ENCODE measurements around the gene TLCD2. TPM values are rescaled to one million over a fixed set of nuclear protein-coding genes. Genes with fewer than 3 reads are reported as not detected.

The TLCD2 gene
- total RNA-seq, 1 experiment from 2014 or later, result 1.9 TPM

DNA sequence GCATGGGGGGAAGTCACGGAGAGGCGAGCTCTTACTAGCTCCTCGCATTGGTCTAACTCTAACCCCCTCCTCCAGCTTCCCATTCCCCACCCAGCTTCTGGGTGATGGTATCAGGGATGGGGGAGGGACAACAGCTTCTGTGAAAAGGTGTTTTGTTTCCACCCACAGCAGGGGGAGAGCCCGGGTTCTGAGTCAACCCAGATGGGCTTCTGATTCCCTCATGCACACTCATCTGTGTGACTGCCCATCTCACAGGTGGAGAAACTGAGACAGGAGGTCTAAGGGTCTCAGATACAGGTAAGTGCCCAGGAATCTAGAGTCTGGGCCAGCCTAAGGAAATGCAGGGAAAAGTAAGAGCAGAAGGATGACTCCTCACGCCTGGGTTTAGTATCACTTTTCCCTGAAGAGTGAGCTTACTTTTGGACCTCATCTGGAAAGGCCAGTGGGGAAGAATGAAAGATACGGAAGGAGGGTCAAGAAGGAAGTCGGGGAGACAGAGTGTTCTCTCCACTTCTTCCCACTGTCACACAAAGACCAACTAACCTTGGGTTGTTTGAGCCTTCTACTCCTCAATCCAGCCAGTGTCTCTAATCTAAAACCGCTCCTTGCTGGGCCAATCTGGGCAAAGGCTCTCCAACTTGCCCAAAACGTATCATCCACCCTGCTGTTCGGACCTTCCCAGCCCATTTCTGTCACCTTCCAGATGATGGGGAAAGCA, 3.1 kb upstream of the TLCD2 start:
- Mint-ChIP-seq H3K9me3 (no peaks in the 10 kb centered on the region), H3K36me3 (no peaks in the 10 kb centered on the region), H3K27me3 (ENCODE audit: low read depth) (peaks cover 8% of the 10 kb centered on the region), H3K4me1 (peaks cover 23% of the 10 kb centered on the region), H3K27ac (peak overlapping the region; percentile 97), H3K4me3 (peak overlapping the region; percentile 93)
- POLR2A ChIA-PET, result interaction anchor here (0.6 to 1.5 kb wide), 8 partner anchors 9 to 139 kb away, joined by 3 to 4 read pairs (median 3); partner anchors contain the start of genes PRPF8 and SERPINF1
- DNase-seq (ENCODE audit: low spot score), result no peak
- ATAC-seq, result no peak
- CTCF ChIA-PET, result interaction anchor here (0.6 to 5.7 kb wide), 29 partner anchors 8 to 219 kb away, joined by 3 to 64 read pairs (median 5); partner anchors contain the start of genes PRPF8, RILP, RPA1 and SERPINF1
- TF ChIP-seq, protein P1, sequence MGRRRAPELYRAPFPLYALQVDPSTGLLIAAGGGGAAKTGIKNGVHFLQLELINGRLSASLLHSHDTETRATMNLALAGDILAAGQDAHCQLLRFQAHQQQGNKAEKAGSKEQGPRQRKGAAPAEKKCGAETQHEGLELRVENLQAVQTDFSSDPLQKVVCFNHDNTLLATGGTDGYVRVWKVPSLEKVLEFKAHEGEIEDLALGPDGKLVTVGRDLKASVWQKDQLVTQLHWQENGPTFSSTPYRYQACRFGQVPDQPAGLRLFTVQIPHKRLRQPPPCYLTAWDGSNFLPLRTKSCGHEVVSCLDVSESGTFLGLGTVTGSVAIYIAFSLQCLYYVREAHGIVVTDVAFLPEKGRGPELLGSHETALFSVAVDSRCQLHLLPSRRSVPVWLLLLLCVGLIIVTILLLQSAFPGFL (CRISPR knock-in tag; IDR thresholded peaks at IDR 0.05; ENCODE audit: borderline replicate concordance), result no peak
- TF ChIP-seq NFATC4 (CRISPR knock-in tag; IDR thresholded peaks at IDR 0.05) (no peak), ATF6 (CRISPR knock-in tag; IDR thresholded peaks at IDR 0.05) (no peak), ZNF532 (CRISPR knock-in tag; IDR thresholded peaks at IDR 0.05; ENCODE audit: borderline replicate concordance) (no peak), ATF2 (CRISPR knock-in tag; IDR thresholded peaks at IDR 0.05; ENCODE audit: borderline replicate concordance, low read depth) (no peak), ZNF396 (CRISPR knock-in tag; IDR thresholded peaks at IDR 0.05; ENCODE audit: borderline replicate concordance) (no peak), ZNF281 (CRISPR knock-in tag; IDR thresholded peaks at IDR 0.05) (no peak), JUN (CRISPR knock-in tag; IDR thresholded peaks at IDR 0.05) (no peak), TCF7 (CRISPR knock-in tag; IDR thresholded peaks at IDR 0.05; ENCODE audit: low read depth) (no peak)
- TF ChIP-seq, protein P2, sequence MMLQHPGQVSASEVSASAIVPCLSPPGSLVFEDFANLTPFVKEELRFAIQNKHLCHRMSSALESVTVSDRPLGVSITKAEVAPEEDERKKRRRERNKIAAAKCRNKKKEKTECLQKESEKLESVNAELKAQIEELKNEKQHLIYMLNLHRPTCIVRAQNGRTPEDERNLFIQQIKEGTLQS (CRISPR knock-in tag; conservative IDR thresholded peaks at IDR 0.05), result no peak
- TF ChIP-seq, protein P3, sequence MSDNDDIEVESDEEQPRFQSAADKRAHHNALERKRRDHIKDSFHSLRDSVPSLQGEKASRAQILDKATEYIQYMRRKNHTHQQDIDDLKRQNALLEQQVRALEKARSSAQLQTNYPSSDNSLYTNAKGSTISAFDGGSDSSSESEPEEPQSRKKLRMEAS (CRISPR knock-in tag; IDR thresholded peaks at IDR 0.05), result no peak
- TF ChIP-seq, protein P4, sequence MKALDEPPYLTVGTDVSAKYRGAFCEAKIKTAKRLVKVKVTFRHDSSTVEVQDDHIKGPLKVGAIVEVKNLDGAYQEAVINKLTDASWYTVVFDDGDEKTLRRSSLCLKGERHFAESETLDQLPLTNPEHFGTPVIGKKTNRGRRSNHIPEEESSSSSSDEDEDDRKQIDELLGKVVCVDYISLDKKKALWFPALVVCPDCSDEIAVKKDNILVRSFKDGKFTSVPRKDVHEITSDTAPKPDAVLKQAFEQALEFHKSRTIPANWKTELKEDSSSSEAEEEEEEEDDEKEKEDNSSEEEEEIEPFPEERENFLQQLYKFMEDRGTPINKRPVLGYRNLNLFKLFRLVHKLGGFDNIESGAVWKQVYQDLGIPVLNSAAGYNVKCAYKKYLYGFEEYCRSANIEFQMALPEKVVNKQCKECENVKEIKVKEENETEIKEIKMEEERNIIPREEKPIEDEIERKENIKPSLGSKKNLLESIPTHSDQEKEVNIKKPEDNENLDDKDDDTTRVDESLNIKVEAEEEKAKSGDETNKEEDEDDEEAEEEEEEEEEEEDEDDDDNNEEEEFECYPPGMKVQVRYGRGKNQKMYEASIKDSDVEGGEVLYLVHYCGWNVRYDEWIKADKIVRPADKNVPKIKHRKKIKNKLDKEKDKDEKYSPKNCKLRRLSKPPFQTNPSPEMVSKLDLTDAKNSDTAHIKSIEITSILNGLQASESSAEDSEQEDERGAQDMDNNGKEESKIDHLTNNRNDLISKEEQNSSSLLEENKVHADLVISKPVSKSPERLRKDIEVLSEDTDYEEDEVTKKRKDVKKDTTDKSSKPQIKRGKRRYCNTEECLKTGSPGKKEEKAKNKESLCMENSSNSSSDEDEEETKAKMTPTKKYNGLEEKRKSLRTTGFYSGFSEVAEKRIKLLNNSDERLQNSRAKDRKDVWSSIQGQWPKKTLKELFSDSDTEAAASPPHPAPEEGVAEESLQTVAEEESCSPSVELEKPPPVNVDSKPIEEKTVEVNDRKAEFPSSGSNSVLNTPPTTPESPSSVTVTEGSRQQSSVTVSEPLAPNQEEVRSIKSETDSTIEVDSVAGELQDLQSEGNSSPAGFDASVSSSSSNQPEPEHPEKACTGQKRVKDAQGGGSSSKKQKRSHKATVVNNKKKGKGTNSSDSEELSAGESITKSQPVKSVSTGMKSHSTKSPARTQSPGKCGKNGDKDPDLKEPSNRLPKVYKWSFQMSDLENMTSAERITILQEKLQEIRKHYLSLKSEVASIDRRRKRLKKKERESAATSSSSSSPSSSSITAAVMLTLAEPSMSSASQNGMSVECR (CRISPR knock-in tag; IDR thresholded peaks at IDR 0.05; ENCODE audit: borderline replicate concordance), result no peak

All from WTC11 (cell line).